ENCODE data around the gene CCM2L.

The CCM2L gene

DNA sequence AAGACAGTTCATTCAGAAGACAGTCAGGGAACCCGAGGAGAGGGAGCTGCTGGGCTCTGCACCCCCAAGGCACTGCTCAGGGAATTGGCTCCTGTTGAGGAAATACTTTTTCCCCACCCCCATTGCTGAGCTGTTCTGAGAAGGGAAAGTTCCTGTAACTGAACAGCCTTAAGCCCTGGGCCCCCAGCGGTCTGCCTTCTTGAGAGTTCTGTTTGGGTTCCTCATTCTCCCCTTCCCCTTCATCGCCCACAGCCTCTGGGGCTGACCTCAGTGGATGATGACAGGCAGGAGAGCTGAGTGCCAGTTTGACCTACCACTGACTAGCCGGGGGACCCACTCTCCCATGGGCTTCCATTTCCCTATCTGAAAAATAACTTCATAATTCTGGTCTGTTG, 52.5 kb downstream of the CCM2L start:
- H3K36me3 ChIP-seq (ENCODE audit: control insufficient read depth, insufficient read depth, low read length): no peaks in the 10 kb centered on the region
- H3K9ac ChIP-seq (ENCODE audit: low read depth, low read length): no peak overlapping the region
- H3K27ac ChIP-seq (ENCODE audit: low read depth, low read length): no peak overlapping the region
- H3K27me3 ChIP-seq (ENCODE audit: control insufficient read depth, insufficient read depth, low read length): no peaks in the 10 kb centered on the region; the same call in 1 of the 2 replicates
- no peaks in the 10 kb centered on the region for H3K4me1 ChIP-seq (ENCODE audit: control insufficient read depth, insufficient read depth, low read length)
- no peak overlapping the region for H3K4me3 ChIP-seq (ENCODE audit: low read depth, low read length)
- no peaks in the 10 kb centered on the region for H3K9me3 ChIP-seq (ENCODE audit: control insufficient read depth, insufficient read depth, low read length)

DNA sequence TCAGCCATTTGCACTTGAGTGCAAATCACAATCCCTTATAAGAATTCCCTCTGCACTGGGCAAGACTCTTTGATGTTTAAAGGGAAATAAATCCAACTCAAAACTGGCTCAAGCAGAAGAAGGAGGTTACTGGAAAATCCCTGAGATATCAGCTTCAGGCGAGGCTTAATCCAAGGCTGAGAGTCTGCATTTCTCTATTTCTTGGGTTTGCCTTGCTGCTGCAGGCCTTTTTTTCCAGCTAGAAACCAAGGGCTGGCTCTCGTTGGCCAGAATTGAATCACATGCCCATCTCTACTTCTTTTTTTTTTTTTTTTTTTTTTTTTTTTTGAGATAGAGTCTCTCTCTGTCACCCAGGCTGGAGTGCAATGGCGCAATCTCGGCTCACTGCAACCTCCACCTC, 53.5 kb downstream of the CCM2L start:
- Histone ChIP-seq H3K4me1 (ENCODE audit: control insufficient read depth, insufficient read depth, low read length) (no peaks in the 10 kb centered on the region), H3K27ac (ENCODE audit: low read depth, low read length) (no peak overlapping the region), H3K36me3 (ENCODE audit: control insufficient read depth, insufficient read depth, low read length) (no peaks in the 10 kb centered on the region), H3K9me3 (ENCODE audit: control insufficient read depth, insufficient read depth, low read length) (no peaks in the 10 kb centered on the region), H3K4me3 (ENCODE audit: low read depth, low read length) (no peak overlapping the region), H3K27me3 (ENCODE audit: control insufficient read depth, insufficient read depth, low read length) (no peaks in the 10 kb centered on the region; the same call in 1 of the 2 replicates), H3K9ac (ENCODE audit: low read depth, low read length) (no peak overlapping the region)

DNA sequence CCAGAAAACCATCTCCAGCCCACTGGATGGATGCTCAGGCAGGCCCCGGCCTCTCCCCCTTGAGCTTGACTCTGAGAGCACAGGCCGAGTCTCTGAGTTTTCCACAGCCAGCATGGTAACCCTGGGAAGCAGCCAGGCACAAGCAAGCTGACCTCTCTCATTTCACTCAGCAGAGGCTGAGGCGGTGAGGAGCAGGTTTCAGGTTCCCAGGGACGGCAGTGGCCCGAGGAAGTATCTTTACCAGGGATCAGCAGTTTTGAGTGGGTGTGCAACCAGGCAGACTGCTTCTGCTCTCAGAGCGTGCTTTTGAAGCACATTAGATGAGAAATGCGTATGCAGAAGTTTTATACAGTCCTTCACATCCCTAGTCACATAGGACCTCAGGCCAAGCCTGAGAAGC, 54.4 kb downstream of the CCM2L start:
- Histone ChIP-seq H3K27ac (ENCODE audit: low read depth, low read length) (no peak overlapping the region), H3K9me3 (ENCODE audit: control insufficient read depth, insufficient read depth, low read length) (no peaks in the 10 kb centered on the region), H3K36me3 (ENCODE audit: control insufficient read depth, insufficient read depth, low read length) (no peaks in the 10 kb centered on the region), H3K27me3 (ENCODE audit: control insufficient read depth, insufficient read depth, low read length) (no peaks in the 10 kb centered on the region), H3K4me1 (ENCODE audit: control insufficient read depth, insufficient read depth, low read length) (no peaks in the 10 kb centered on the region), H3K4me3 (ENCODE audit: low read depth, low read length) (no peak overlapping the region), H3K9ac (ENCODE audit: low read depth, low read length) (no peak overlapping the region)

DNA sequence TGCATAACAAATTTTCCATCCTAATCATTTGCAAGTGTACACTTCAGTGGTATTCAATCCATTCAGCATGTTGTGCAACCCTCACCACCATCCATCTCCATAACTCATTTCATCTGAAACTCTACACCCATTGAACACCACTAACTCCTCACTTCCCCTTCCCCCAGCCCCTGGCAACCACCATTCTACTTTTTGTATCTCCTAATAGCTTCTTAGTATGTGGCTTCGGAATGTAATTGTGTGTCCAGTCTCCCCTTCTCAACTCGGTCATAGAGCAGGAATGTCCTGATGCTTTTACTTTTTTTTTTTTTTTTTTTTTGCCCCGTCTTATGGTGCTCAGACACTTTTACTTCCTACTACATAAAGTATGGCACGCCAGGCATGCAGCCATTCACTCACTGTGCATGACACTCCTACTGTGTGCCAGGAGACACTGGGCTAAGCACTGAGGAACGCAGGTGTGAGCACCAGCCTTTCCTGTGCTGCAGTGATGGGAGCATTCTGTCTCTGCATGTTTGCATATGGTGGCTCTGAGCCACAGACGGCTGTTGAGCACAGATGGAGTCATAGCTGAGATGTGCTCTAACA, 57.1 kb downstream of the CCM2L start:
- Histone ChIP-seq H3K4me1 (ENCODE audit: control insufficient read depth, insufficient read depth, low read length) (peaks cover 5% of the 10 kb centered on the region; the same call in 1 of the 2 replicates), H3K27me3 (ENCODE audit: control insufficient read depth, insufficient read depth, low read length) (no peaks in the 10 kb centered on the region), H3K9me3 (ENCODE audit: control insufficient read depth, insufficient read depth, low read length) (no peaks in the 10 kb centered on the region), H3K4me3 (ENCODE audit: low read depth, low read length) (no peak overlapping the region), H3K36me3 (ENCODE audit: control insufficient read depth, insufficient read depth, low read length) (no peaks in the 10 kb centered on the region), H3K9ac (ENCODE audit: low read depth, low read length) (no peak overlapping the region), H3K27ac (ENCODE audit: low read depth, low read length) (no peak overlapping the region)

DNA sequence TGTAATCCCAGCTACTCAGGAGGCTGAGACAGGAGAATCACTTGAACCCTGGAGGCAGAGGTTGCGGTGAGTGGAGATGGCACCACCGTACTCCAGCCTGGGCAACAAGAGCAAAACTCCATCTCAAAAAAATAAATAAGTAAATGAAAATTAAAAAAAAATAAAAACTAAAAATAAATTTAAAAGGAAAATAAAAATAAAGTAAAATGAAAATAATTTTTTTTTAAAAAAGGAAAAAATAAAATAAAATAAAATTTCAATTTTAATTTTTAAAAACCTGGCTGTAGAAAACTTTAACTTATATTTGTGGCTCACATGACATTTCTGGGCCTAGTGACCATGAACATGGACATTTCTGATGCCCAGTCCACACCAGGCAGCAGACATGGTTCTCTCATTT, 57.9 kb downstream of the CCM2L start:
- Histone ChIP-seq H3K27ac (ENCODE audit: low read depth, low read length) (no peak overlapping the region), H3K9me3 (ENCODE audit: control insufficient read depth, insufficient read depth, low read length) (no peaks in the 10 kb centered on the region), H3K36me3 (ENCODE audit: control insufficient read depth, insufficient read depth, low read length) (no peaks in the 10 kb centered on the region), H3K9ac (ENCODE audit: low read depth, low read length) (no peak overlapping the region), H3K4me3 (ENCODE audit: low read depth, low read length) (no peak overlapping the region), H3K4me1 (ENCODE audit: control insufficient read depth, insufficient read depth, low read length) (peaks cover 5% of the 10 kb centered on the region; the same call in 1 of the 2 replicates), H3K27me3 (ENCODE audit: control insufficient read depth, insufficient read depth, low read length) (no peaks in the 10 kb centered on the region)

DNA sequence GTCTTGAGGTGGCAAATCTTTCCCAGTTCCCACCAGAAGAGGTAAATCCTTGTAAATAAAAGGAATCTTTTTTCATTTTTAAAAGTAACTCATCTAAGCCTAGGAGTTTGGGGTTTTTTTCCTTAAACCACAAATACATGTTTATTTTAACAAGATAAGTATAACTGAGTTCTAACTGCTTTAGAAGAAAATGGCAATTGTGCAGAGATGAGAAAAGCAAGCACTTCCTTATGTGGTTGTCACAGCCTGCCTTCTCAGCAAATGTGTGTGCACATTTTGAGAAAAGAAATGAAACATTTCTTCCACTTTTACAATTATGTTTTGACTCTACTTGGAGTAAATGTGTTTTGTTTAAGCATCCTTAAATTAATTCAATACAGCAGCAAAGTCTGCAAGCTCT, 59.5 kb downstream of the CCM2L start:
- Histone ChIP-seq H3K27ac (ENCODE audit: low read depth, low read length) (no peak overlapping the region), H3K36me3 (ENCODE audit: control insufficient read depth, insufficient read depth, low read length) (no peaks in the 10 kb centered on the region), H3K9ac (ENCODE audit: low read depth, low read length) (no peak overlapping the region), H3K27me3 (ENCODE audit: control insufficient read depth, insufficient read depth, low read length) (no peaks in the 10 kb centered on the region), H3K9me3 (ENCODE audit: control insufficient read depth, insufficient read depth, low read length) (no peaks in the 10 kb centered on the region), H3K4me1 (ENCODE audit: control insufficient read depth, insufficient read depth, low read length) (peaks cover 5% of the 10 kb centered on the region; the same call in 1 of the 2 replicates), H3K4me3 (ENCODE audit: low read depth, low read length) (no peak overlapping the region)

DNA sequence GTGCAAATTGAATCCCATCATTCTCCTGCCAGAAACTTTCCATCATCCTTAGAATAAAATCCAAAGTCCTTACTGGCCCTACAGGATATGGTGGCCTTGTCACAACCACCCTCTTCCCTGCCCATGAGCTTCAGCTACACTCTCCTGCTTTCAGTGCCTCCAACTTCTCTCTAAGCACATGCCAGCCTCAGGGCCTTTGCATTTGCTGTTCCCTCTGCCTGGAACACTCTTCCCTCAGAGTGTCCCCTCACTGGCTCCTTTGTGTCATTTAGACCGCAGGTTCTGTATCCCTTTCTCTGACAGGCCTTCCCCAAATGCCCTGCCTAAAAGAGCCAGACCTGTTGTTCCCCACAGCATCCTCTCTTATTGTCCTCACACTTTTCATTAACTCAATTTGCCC, 60.0 kb downstream of the CCM2L start:
- H3K9me3 ChIP-seq (ENCODE audit: control insufficient read depth, insufficient read depth, low read length): no peaks in the 10 kb centered on the region
- no peak overlapping the region for H3K4me3 ChIP-seq (ENCODE audit: low read depth, low read length)
- no peaks in the 10 kb centered on the region for H3K36me3 ChIP-seq (ENCODE audit: control insufficient read depth, insufficient read depth, low read length)
- no peak overlapping the region for H3K9ac ChIP-seq (ENCODE audit: low read depth, low read length)
- H3K27me3 ChIP-seq (ENCODE audit: control insufficient read depth, insufficient read depth, low read length): no peaks in the 10 kb centered on the region
- no peak overlapping the region for H3K27ac ChIP-seq (ENCODE audit: low read depth, low read length)
- peaks cover 5% of the 10 kb centered on the region; the same call in 1 of the 2 replicates for H3K4me1 ChIP-seq (ENCODE audit: control insufficient read depth, insufficient read depth, low read length)

DNA sequence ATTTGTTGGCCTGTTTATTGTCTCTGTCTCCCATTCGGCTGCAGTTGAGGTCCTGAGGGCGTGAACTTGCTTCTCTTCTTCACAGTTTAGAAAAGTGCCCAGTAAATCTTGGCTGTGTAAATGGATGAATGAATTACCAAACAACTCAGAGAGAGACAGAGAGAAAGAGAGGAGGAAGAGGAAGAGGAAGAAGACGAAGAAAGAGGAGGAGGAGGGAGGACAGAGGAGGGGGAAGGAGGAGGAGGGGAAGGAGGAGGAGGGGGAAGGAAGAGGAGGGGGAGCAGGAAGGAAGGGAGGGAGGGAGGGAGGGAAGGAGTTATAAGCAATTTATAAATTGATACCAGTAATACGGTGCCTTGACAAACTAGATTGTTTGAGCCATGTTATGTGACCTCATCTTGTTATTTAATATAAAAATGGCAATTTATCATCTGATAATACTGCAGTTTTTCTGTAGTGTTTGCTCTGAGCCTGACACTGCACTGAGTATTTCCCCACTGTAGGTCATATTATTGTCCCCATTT, 60.5 kb downstream of the CCM2L start:
- Histone ChIP-seq H3K36me3 (ENCODE audit: control insufficient read depth, insufficient read depth, low read length) (no peaks in the 10 kb centered on the region), H3K27me3 (ENCODE audit: control insufficient read depth, insufficient read depth, low read length) (no peaks in the 10 kb centered on the region), H3K27ac (ENCODE audit: low read depth, low read length) (no peak overlapping the region), H3K9ac (ENCODE audit: low read depth, low read length) (no peak overlapping the region), H3K9me3 (ENCODE audit: control insufficient read depth, insufficient read depth, low read length) (no peaks in the 10 kb centered on the region), H3K4me3 (ENCODE audit: low read depth, low read length) (no peak overlapping the region), H3K4me1 (ENCODE audit: control insufficient read depth, insufficient read depth, low read length) (peaks cover 5% of the 10 kb centered on the region; the same call in 1 of the 2 replicates)

DNA sequence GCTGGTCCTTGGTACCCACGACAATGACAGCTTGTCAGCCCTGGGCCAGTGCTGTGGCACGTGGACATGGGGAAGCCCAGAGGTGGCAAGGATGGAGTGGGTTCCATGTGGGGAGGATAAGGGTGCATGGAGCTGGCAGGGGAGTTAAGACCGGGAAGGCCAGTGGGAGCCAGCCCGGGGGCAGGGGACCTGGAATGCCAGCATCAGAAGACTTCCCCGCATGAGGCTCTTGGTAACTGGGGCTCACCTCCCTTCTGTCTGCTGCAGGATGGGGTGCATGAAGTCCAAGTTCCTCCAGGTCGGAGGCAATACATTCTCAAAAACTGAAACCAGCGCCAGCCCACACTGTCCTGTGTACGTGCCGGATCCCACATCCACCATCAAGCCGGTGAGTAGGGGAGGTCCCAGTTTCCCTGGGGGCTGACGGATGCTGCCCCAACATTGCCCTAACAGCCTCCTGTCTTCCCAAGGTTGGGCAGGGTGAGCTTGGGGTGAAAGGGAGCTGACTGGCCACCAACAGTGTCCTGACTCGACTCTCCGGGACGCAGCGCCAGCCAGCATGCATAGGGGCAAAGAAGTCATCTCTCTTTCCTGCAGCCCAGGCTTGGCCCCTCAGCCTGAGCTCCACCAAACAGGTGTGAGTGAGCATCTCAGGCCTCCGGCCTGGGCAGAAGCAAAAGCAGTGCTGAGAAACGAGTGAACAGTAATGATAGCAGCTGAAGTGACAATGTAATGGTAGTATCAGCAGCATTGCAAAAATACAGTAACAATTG, 61.3 kb downstream of the CCM2L start:
- H3K27me3 ChIP-seq (ENCODE audit: control insufficient read depth, insufficient read depth, low read length): no peaks in the 10 kb centered on the region

DNA sequence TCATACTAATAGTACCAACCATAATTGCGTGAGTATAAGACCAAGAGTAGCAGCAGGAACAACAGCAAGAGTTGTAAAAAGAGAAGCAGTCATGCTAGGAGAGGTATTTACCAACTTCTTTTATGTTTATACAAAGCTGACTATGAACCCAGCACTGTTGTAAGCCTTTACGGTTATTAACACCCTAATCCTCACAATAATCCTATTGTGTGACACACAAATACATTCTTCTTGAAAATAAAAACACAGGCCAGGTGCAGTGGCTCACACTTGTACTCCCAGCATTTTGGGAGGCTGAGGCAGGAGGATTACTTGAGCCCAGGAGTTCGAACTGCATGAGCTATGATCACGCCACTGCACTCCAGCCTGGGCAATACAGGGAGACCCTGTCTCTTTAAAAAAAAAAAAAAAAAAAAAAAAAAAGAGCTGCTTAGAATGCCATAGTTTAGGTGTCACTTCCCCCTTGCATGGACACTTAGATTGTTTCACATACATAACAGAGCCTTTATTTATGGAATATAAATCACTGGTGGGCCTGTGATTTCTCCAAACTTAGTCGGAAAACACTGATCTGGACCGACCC, 62.0 kb downstream of the CCM2L start:
- Histone ChIP-seq H3K9me3 (ENCODE audit: control insufficient read depth, insufficient read depth, low read length) (no peaks in the 10 kb centered on the region), H3K27ac (ENCODE audit: low read depth, low read length) (no peak overlapping the region), H3K9ac (ENCODE audit: low read depth, low read length) (no peak overlapping the region), H3K4me1 (ENCODE audit: control insufficient read depth, insufficient read depth, low read length) (peaks cover 5% of the 10 kb centered on the region; the same call in 1 of the 2 replicates), H3K27me3 (ENCODE audit: control insufficient read depth, insufficient read depth, low read length) (no peaks in the 10 kb centered on the region), H3K4me3 (ENCODE audit: low read depth, low read length) (no peak overlapping the region), H3K36me3 (ENCODE audit: control insufficient read depth, insufficient read depth, low read length) (no peaks in the 10 kb centered on the region)

More for the DNA sequence above, 61.3 kb downstream of the CCM2L start:
- no peaks in the 10 kb centered on the region for H3K36me3 ChIP-seq (ENCODE audit: control insufficient read depth, insufficient read depth, low read length)
- H3K4me1 ChIP-seq (ENCODE audit: control insufficient read depth, insufficient read depth, low read length): peaks cover 5% of the 10 kb centered on the region; the same call in 1 of the 2 replicates
- H3K27ac ChIP-seq (ENCODE audit: low read depth, low read length): no peak overlapping the region
- no peaks in the 10 kb centered on the region for H3K9me3 ChIP-seq (ENCODE audit: control insufficient read depth, insufficient read depth, low read length)
- H3K4me3 ChIP-seq (ENCODE audit: low read depth, low read length): no peak overlapping the region
- H3K9ac ChIP-seq (ENCODE audit: low read depth, low read length): no peak overlapping the region

DNA sequence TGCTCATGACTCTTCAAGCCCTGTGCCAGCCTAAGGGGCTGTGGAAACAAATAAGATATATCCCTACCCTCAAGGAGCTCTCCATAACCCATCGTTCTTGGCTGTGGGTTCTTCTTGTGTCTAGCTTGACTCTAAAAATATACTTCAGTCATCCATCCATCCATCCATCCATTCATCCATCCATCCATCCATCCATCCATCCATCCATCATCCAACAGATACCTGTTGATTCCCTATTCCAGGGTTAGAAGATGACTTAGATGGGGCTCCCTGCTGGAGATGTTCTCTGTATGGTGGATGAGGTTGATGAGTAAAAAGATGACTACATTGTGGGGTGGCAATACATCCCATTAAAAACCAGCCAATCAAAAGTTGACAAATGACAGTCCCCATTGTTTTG, 65.3 kb downstream of the CCM2L start:
- no peak overlapping the region for H3K4me3 ChIP-seq (ENCODE audit: low read depth, low read length)
- no peak overlapping the region for H3K9ac ChIP-seq (ENCODE audit: low read depth, low read length)
- H3K9me3 ChIP-seq (ENCODE audit: control insufficient read depth, insufficient read depth, low read length): no peaks in the 10 kb centered on the region
- peaks cover 5% of the 10 kb centered on the region; the same call in 1 of the 2 replicates for H3K4me1 ChIP-seq (ENCODE audit: control insufficient read depth, insufficient read depth, low read length)
- no peak overlapping the region for H3K27ac ChIP-seq (ENCODE audit: low read depth, low read length)
- H3K27me3 ChIP-seq (ENCODE audit: control insufficient read depth, insufficient read depth, low read length): no peaks in the 10 kb centered on the region
- no peaks in the 10 kb centered on the region for H3K36me3 ChIP-seq (ENCODE audit: control insufficient read depth, insufficient read depth, low read length)

All from HUES48 (cell line).